HG02623 (cell line): ENCODE measurements around the gene IPO7.

Experiments used
- ATAC-seq: cut with Tn5 transposase; IDR thresholded peaks from one replicate; pipeline ENCODE4 v1.9.1; 2021; ENCODE audit warnings: moderate library complexity; ENCODE audit not compliant: unreplicated experiment

The IPO7 gene

DNA sequence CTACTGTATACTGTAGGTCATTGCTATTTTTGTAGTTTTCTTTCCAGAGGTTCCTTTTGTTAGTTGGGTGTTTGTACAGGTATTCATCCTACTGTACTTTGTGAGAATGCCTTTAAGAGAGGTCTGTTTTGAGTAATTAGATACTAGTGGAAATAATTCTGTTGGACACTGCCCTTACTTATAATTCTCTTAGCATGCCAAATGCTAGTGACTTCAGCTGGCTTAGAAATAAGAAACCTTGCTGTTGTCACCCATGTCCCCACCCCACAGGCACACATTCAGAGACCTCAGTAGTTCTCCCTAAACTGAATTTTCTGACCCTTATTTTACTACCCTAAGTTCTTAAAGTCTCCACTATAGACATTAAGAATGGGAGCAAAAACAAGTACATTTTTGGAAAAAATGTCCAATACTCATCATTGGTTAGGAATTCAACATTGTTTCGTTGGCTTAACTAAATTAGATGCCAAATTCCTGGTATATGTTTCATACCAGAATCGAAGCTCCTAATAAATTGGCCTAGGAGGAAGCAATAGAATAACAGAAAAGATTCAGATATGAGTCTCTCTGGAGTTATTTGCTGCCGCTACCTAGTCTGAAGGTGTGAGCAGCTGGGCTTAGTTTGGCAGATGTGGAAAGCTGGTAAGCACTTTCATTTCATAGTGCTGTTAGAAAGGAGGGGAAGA lies 104.8 kb downstream of the IPO7 start:
- ATAC-seq, result no peak

DNA sequence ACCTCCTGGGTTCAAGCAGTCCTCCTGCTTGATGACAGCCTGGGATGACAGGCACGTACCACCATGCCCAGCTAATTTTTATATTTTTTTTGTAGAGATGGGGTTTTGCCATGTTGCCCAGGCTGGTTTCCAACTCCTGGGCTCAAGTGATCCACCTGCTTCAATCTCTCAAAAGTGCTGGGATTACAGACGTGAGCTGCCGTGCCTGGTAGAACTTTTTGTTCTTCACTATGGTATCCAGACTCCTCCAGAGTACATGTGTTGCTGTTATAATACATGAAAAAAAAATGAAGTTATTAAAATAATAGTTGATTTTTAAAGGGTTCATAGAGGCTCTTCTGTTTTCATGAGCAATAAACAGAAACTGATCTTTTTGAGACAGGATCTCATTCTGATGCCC lies 105.9 kb downstream of the IPO7 start:
- ATAC-seq, result no peak

DNA sequence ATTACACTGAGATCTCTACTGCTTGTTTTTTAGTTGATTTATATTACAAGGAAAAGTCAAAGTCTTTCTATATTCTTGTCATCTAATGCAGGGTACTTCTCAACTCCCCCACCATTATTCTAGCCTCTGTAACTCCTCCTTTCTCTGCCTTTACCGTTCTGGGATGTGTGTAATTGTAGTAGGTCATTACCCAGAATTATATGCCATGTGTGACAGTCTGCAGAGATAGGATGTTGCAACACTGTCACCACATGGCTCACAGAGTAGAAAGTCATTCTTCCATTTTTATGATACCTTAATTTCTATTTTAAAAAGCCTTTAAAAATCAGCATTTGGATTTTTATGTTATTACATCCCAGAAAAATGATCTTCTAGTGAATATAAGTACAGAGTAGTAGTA lies 109.0 kb downstream of the IPO7 start:
- ATAC-seq, result no peak

DNA sequence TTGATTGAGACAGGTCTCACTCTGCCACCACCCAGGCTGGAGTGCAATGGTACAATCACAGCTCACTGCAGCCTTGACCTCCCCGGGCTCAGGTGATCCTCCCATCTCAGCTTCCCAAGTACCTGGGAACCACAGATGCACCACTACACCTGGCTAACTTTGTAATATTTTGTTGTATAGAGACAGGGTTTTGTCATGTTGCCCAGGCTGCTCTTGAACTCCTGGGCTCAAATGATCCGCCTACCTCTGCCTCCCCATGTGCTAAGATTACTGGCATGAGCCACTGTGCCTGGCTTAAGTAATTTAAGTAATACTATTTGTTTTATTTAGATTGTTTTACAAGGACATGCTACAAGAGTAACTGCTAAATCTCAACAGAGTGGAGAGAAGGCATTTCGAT lies 109.9 kb downstream of the IPO7 start:
- no peak for ATAC-seq

DNA sequence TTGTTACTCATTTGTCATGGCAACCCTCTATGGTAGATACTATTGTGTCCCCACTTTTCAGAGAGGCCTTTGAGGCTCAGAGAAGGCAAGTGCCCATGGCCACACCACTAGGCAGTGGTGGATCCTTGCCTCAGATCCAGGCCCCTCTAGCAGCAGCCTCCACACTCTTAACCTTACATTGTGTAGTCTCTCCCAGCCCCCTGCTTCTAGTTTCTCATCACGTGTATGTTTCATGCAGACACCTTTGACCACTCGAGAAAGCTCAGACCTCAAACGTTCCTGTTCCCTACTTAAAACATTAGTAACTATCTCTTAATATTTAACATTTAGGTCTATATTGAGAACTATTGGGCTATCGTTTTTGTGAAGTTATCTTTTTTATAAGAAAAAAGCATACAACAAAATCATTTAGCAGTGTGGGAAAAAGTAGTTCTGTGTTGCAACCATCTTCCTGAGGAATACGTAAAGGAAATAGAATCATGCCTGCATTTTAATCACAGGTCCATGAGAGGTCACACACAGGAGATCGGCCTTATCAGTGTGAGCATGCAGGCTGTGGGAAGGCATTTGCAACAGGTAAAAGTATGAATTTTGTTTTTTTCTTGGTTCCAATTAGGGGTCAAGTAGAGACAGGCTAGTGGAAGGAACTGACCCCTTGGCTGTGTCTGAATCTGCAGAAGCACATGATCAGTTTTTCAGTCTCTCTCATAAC lies 111.5 kb downstream of the IPO7 start:
- ATAC-seq, result no peak
